ENCODE measurements around the gene RBM7. TPM values are rescaled to one million over a fixed set of nuclear protein-coding genes. Genes with fewer than 3 reads are reported as not detected.

Gene RBM7
- total RNA-seq, 4 donors from 2014 or later = 21.4 to 33.3 (median 23.4) TPM

- TF ChIP-seq, protein P1, sequence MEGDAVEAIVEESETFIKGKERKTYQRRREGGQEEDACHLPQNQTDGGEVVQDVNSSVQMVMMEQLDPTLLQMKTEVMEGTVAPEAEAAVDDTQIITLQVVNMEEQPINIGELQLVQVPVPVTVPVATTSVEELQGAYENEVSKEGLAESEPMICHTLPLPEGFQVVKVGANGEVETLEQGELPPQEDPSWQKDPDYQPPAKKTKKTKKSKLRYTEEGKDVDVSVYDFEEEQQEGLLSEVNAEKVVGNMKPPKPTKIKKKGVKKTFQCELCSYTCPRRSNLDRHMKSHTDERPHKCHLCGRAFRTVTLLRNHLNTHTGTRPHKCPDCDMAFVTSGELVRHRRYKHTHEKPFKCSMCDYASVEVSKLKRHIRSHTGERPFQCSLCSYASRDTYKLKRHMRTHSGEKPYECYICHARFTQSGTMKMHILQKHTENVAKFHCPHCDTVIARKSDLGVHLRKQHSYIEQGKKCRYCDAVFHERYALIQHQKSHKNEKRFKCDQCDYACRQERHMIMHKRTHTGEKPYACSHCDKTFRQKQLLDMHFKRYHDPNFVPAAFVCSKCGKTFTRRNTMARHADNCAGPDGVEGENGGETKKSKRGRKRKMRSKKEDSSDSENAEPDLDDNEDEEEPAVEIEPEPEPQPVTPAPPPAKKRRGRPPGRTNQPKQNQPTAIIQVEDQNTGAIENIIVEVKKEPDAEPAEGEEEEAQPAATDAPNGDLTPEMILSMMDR (IDR thresholded peaks at IDR 0.05) = no peak
- DNase-seq (ENCODE audit: low spot score) (no peak), ATAC-seq (ENCODE audit: low FRiP score) (no peak)
These were observed 845 bp downstream of the RBM7 start for GRCh38 chr11:114401311-114401710.

DNA sequence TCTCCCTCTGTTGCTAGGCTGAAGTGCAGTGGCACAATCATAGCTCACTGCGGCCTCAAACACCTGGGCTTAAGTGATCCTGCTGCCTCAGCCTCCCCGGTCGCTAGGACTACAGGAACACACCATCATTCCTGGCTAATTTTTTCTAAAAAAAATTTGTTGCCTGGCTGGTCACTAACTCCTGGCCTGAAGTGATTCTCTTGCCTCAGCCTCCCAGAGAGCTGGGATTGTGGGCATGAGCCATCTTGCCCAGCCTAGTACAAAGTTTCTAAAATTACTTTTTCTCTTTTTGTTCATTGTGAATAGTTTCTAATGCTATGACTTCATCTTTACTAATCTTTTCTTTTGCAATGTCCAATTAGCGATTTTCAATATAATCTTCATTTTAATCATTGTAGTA lies 12.5 kb downstream of the RBM7 start:
- TF ChIP-seq, protein P1 (IDR thresholded peaks at IDR 0.05) = no peak
- DNase-seq (ENCODE audit: low spot score) (no peak), ATAC-seq (ENCODE audit: low FRiP score) (no peak)

- DNase-seq (ENCODE audit: low spot score) = no peak
- ATAC-seq (ENCODE audit: low FRiP score) = no peak
- TF ChIP-seq, protein P1 (IDR thresholded peaks at IDR 0.05) = no peak
These were observed 13.5 kb downstream of the RBM7 start for GRCh38 chr11:114413958-114414357.

- ATAC-seq (ENCODE audit: low FRiP score) (no peak), DNase-seq (ENCODE audit: low spot score) (no peak)
- TF ChIP-seq, protein P1 (IDR thresholded peaks at IDR 0.05) = no peak
These were observed 16.0 kb downstream of the RBM7 start for GRCh38 chr11:114416441-114416961.

DNA sequence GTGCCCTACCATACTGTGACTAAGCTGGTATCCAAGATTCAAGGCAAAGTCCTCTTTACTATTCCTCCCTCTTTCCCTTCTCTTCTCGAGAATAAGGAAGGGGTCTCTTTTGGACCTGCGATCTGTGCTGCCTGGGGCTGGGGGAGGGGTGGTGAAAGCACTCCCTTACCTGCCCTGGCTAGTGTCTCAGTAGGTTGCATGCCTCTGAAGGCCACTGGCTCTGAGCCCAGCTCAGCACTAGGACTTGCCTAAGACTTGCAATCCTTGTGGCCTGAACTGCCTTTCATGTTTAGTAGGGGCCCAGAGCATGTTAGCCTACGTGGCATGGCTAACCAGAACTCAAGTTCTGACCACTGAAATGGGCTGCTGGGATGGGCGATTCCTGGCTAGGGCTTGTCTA lies 25.8 kb downstream of the RBM7 start:
- TF ChIP-seq, protein P1 (IDR thresholded peaks at IDR 0.05) = no peak
- no peak for DNase-seq (ENCODE audit: low spot score)

DNA sequence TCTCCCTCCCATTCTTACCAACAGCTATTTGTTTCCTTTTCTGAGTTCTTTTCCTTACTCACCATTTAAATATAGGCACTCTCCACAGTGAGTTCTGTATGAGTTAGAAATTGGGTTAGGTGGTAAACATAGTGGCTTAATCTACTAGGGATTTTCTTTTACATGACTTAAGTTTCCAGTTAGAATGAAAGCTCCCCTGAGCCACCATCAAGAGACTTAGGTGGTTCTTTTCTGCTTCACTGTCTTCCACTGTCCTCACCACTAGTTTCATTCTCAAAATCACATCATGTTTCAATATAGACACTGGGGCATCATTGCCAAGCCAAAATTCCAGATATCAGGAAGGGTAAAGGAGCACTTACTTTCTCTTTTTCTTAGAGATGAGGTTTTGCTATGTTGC lies 29.8 kb downstream of the RBM7 start:
- TF ChIP-seq, protein P1 (IDR thresholded peaks at IDR 0.05) = no peak
- ATAC-seq (ENCODE audit: low FRiP score) = no peak
- DNase-seq (ENCODE audit: low spot score) = no peak

More for the DNA sequence above, 25.8 kb downstream of the RBM7 start:
- ATAC-seq (ENCODE audit: low FRiP score) = no peak

- TF ChIP-seq, protein P1 (IDR thresholded peaks at IDR 0.05) = no peak
- no peak for ATAC-seq (ENCODE audit: low FRiP score)
- no peak for DNase-seq (ENCODE audit: low spot score)
These were observed 32.4 kb downstream of the RBM7 start for GRCh38 chr11:114432893-114433292.
